Esophagus muscularis mucosa (tissue), 3 donors: Measurements from ENCODE around the gene CBFA2T2.

Experiments
- POLR2A ChIP-seq: fragments of 450-650 bp; IDR thresholded peaks from one replicate; pipeline ENCODE4 v1.6.1; 2017; ENCODE audit warnings: antibody characterized with exemption, moderate library complexity, mild to moderate bottlenecking, low read depth
- POLR2AphosphoS5 ChIP-seq, 2 donors: sonication (generic); formaldehyde crosslinking; IDR thresholded peaks; one replicate each; pipeline ENCODE4 v1.6.1; 2017; ENCODE audit warnings: antibody characterized with exemption in 2 of 2
- TF ChIP-seq, protein P1 (sequence below), 3 experiments: fragments of 200-600 bp in 2 of 3; fragments of 450-650 bp in 1 of 3; sonication (generic) in 2 of 3; IDR thresholded peaks; one replicate each; pipeline ENCODE4 v1.5.1; 2017 to 2019; ENCODE audit warnings: antibody characterized with exemption in 3 of 3, mild to moderate bottlenecking in 2 of 3, moderate library complexity in 1 of 3

DNA sequence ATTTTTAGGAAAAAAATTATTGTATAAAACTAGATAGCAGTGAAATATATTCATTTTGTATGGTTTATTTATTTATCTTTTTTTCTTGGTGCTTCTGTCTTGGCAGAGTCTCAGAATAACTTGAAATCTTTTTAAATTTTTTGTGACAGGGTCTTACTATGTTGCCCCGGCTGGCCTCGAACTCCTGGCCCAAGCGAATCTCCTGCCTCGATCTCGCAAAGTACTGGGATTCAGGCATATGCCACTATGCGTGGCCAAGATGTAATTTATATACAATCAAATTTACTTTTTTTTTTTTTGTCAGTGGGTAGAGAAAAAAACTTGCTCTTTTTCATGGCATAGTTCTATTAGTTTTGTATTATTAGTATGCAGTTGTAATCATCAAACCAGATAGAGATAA, 13.7 kb downstream of the CBFA2T2 start:
- TF ChIP-seq, protein P1, sequence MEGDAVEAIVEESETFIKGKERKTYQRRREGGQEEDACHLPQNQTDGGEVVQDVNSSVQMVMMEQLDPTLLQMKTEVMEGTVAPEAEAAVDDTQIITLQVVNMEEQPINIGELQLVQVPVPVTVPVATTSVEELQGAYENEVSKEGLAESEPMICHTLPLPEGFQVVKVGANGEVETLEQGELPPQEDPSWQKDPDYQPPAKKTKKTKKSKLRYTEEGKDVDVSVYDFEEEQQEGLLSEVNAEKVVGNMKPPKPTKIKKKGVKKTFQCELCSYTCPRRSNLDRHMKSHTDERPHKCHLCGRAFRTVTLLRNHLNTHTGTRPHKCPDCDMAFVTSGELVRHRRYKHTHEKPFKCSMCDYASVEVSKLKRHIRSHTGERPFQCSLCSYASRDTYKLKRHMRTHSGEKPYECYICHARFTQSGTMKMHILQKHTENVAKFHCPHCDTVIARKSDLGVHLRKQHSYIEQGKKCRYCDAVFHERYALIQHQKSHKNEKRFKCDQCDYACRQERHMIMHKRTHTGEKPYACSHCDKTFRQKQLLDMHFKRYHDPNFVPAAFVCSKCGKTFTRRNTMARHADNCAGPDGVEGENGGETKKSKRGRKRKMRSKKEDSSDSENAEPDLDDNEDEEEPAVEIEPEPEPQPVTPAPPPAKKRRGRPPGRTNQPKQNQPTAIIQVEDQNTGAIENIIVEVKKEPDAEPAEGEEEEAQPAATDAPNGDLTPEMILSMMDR (IDR thresholded peaks at IDR 0.05) = no peak
- TF ChIP-seq POLR2AphosphoS5 (IDR thresholded peaks at IDR 0.05) = no peak
- TF ChIP-seq POLR2A = no peak
